C4-2B (cell line): ENCODE measurements around the gene CFAP74.

ENCODE experiments used
- ZFX ChIP-seq: fragments of 450-650 bp; IDR thresholded peaks from 2 replicates; pipeline ENCODE4 v1.6.1; 2017
- TF ChIP-seq, protein P1 (sequence below): fragments of 450-650 bp; conservative IDR thresholded peaks from 2 replicates; pipeline ENCODE4 v1.5.1; 2017; ENCODE audit warnings: mild to moderate bottlenecking

- TF ChIP-seq, protein P1, sequence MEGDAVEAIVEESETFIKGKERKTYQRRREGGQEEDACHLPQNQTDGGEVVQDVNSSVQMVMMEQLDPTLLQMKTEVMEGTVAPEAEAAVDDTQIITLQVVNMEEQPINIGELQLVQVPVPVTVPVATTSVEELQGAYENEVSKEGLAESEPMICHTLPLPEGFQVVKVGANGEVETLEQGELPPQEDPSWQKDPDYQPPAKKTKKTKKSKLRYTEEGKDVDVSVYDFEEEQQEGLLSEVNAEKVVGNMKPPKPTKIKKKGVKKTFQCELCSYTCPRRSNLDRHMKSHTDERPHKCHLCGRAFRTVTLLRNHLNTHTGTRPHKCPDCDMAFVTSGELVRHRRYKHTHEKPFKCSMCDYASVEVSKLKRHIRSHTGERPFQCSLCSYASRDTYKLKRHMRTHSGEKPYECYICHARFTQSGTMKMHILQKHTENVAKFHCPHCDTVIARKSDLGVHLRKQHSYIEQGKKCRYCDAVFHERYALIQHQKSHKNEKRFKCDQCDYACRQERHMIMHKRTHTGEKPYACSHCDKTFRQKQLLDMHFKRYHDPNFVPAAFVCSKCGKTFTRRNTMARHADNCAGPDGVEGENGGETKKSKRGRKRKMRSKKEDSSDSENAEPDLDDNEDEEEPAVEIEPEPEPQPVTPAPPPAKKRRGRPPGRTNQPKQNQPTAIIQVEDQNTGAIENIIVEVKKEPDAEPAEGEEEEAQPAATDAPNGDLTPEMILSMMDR: no peak
- no peak for TF ChIP-seq ZFX
Measured at GRCh38 chr1:1974834-1975233, 28.8 kb downstream of the CFAP74 start.
